Measurements from ENCODE around the gene OSBP2. TPM values are rescaled to one million over a fixed set of nuclear protein-coding genes. Genes with fewer than 3 reads are reported as not detected.

The OSBP2 gene
- total RNA-seq, 4 donors from 2014 or later: 0.35 to 3.5 (median 1.8) TPM

- 34 to 60% methylated on average over 2 of the region's 3 CpGs for WGBS, 2 donors (ENCODE audit: low coverage in 1 of 2)
- Histone ChIP-seq H3K9me3 (no peaks in the 10 kb centered on the region), H3K27ac (no peak overlapping the region), H3K27me3 (no peaks in the 10 kb centered on the region), H3K36me3 (no peaks in the 10 kb centered on the region), H3K4me3 (no peak overlapping the region), H3K4me1 (no peaks in the 10 kb centered on the region)
- TF ChIP-seq CTCF (IDR thresholded peaks at IDR 0.05): no peak
- TF ChIP-seq POLR2AphosphoS5 (IDR thresholded peaks at IDR 0.05): no peak
- TF ChIP-seq EP300 (IDR thresholded peaks at IDR 0.05): no peak
- TF ChIP-seq POLR2A (IDR thresholded peaks at IDR 0.05): no peak
- ATAC-seq: no peak
Measured at GRCh38 chr22:30777587-30777986, 82.9 kb downstream of the OSBP2 start.

- H3K9me3 ChIP-seq: no peaks in the 10 kb centered on the region
- ATAC-seq: no peak
- WGBS, 2 donors (ENCODE audit: low coverage in 1 of 2): 50 to 79% methylated on average over 1 to 4 of the region's 5 CpGs
- H3K4me3 ChIP-seq: no peak overlapping the region
- H3K27me3 ChIP-seq: no peaks in the 10 kb centered on the region
- TF ChIP-seq EP300 (IDR thresholded peaks at IDR 0.05) (no peak), POLR2AphosphoS5 (IDR thresholded peaks at IDR 0.05) (no peak), CTCF (IDR thresholded peaks at IDR 0.05) (no peak), POLR2A (IDR thresholded peaks at IDR 0.05) (no peak)
- H3K4me1 ChIP-seq: no peaks in the 10 kb centered on the region
- H3K36me3 ChIP-seq: no peaks in the 10 kb centered on the region
- no peak overlapping the region for H3K27ac ChIP-seq
Measured at GRCh38 chr22:30778261-30778660, 83.6 kb downstream of the OSBP2 start.

GRCh38 chr22:30780026-30780425, 85.4 kb downstream of the OSBP2 start:
- ATAC-seq: no peak
- no peak for TF ChIP-seq POLR2A (IDR thresholded peaks at IDR 0.05)
- no peak for TF ChIP-seq POLR2AphosphoS5 (IDR thresholded peaks at IDR 0.05)
- no peak for TF ChIP-seq CTCF (IDR thresholded peaks at IDR 0.05)
- TF ChIP-seq EP300 (IDR thresholded peaks at IDR 0.05): no peak
- Histone ChIP-seq H3K27ac (no peak overlapping the region), H3K4me1 (no peaks in the 10 kb centered on the region), H3K36me3 (no peaks in the 10 kb centered on the region), H3K27me3 (no peaks in the 10 kb centered on the region), H3K4me3 (no peak overlapping the region), H3K9me3 (no peaks in the 10 kb centered on the region)
- WGBS, 2 donors (ENCODE audit: low coverage in 1 of 2): 59 to 85% methylated on average over 5 to 7 of the region's 12 CpGs

- Histone ChIP-seq H3K27ac (no peak overlapping the region), H3K4me3 (no peak overlapping the region), H3K9me3 (no peaks in the 10 kb centered on the region), H3K27me3 (no peaks in the 10 kb centered on the region), H3K36me3 (no peaks in the 10 kb centered on the region), H3K4me1 (no peaks in the 10 kb centered on the region)
- TF ChIP-seq CTCF (IDR thresholded peaks at IDR 0.05) (no peak), POLR2AphosphoS5 (IDR thresholded peaks at IDR 0.05) (no peak), EP300 (IDR thresholded peaks at IDR 0.05) (no peak), POLR2A (IDR thresholded peaks at IDR 0.05) (no peak)
- WGBS, 2 donors (ENCODE audit: low coverage in 1 of 2): 80 to 89% methylated on average over 2 to 5 of the region's 6 CpGs
- ATAC-seq: no peak
Measured at GRCh38 chr22:30781271-30781875, 86.7 kb downstream of the OSBP2 start.

GRCh38 chr22:30782613-30783012, 87.9 kb downstream of the OSBP2 start:
- TF ChIP-seq CTCF (IDR thresholded peaks at IDR 0.05): no peak
- no peak for TF ChIP-seq POLR2A (IDR thresholded peaks at IDR 0.05)
- TF ChIP-seq POLR2AphosphoS5 (IDR thresholded peaks at IDR 0.05): no peak
- TF ChIP-seq EP300 (IDR thresholded peaks at IDR 0.05): no peak
- no peak overlapping the region for H3K27ac ChIP-seq

More at GRCh38 chr22:30782613-30783012, 87.9 kb downstream of the OSBP2 start:
- 62 to 65% methylated on average over 4 to 5 of the region's 5 CpGs for WGBS, 2 donors (ENCODE audit: low coverage in 1 of 2)
- no peaks in the 10 kb centered on the region for H3K27me3 ChIP-seq
- no peak overlapping the region for H3K4me3 ChIP-seq
- no peak for ATAC-seq
- H3K4me1 ChIP-seq: no peaks in the 10 kb centered on the region
- H3K9me3 ChIP-seq: no peaks in the 10 kb centered on the region
- H3K36me3 ChIP-seq: no peaks in the 10 kb centered on the region
